ENCODE measurements around the gene TRIM25.

Gene TRIM25

DNA sequence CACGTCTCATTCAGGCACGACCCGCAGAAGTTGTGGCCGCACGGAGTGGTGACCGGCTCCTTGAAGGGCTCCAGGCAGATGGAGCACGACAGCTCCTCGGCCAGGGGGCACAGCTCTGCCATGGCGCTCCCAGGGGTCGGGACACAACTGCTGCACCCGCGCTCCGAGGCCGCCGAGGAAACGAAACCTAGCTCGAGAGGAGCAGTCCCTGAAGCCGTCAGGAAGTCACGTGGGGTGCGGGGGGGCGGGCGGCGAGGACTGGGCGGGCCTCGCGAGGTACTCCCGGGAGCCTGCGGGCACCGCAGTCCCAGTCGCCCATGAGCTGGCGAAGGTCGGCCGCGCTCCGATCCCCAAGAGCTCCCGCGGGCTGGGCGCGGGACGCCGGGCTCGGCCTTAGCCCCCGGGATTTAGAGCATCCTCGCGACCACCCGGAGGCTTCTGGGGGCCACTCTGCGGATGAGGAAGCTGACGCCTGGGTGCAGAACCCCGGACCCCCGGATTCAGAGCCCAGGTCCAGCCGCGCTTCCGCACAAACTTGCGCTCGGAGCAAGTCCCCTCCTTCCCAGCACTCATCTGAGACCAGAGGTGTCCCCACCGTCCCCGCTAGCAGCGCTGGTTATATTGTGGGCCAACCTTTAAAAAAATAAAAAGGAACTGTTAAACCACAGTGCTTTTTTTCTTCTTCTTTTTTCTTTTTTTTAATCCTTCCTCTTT, at the start of gene TRIM25:
TRIM25 (minus strand) TSS at position 183 of the 714 bp plus-strand sequence; CDS start at position 122, 61 bp downstream.
- TF ChIP-seq CTCF (IDR thresholded peaks at IDR 0.05) = no peak

DNA sequence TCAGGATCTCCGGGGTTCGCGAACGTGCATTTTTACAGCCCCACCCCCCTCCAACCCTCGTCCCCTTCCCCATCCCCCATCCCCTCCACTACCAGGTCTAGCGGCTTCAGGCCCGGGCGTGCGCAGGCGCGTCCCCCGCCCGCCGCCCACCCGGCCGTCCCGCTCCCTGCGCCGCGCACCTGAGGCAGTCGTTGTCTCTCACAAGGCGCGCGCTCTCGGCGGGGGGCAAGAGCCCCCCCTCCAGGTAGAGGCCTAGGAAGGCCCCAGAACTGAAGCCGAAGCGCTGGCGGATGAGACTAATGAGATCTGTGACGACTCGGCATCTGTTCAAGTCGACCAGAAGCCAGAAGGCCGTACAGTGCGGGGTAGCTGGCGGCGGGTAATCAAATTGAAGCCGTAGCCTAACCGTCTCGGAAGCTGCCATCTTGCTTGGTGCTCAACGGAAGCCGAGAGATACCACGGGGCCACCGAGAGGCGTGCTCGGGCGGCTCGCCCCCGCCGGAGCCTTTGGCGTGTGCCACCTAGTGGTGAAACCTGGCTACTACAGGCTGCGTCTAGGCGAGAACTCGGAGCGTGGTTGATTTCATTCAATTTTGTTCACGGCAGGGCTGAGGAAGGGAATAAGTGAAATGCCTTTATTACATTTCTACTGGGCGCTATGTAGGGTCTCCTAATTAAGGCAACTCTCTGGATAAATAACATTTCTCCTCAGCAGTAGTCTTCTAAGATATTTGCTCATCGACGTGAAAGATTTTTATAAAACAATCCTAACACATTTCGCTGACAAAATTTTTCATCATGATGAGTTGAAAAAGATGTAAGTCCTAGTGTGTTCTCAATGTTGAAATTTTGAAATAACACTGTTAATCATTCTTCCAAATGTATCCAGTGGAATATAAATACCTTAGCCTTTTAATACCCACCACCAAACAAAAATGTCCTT, 47.0 kb upstream of the TRIM25 start, which contains the start of gene COIL:
COIL (minus strand) TSS at position 455 of the 943 bp plus-strand sequence; CDS start at position 424, 31 bp downstream.
- peak; percentile 97 for TF ChIP-seq CTCF (IDR thresholded peaks at IDR 0.05)

DNA sequence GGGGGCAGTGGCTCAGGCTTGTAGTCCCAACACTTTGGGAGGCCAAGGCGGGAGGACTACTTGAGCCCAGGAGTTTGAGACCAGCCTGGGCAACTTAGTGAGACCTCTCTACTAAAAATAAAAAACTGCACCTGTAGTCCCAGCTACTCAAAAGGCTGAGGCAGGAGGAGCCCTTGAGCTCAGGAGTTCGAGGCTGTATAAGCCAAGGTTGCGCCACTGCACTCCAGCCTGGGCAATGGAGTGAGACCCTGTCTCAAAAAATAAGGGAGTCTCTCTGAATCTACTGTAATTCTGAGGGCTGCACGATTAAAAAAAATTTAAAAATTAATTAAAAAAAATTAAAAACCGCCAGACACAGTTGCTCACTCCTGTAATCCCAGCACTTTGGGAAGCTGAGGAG, 43.1 kb upstream of the TRIM25 start:
- TF ChIP-seq CTCF (IDR thresholded peaks at IDR 0.05) = no peak

DNA sequence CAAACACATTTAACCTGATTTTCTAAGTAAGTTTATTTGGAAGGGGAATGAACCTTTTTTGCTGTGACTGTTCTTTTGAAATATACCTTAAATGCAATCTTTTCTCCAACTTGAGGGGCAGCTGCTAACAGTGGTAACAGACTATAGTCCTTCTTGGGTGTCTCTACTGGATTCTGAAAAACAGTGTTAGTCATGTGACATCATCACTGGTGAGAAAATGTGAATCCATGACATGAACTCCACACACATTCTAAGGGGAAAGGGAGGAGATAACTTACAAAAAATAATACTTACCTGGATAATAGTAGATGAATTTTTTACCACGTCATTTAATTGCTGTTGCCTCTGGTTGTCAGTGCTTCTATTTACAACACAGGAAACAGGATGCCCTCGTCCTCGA, 35.7 kb upstream of the TRIM25 start:
- TF ChIP-seq CTCF (IDR thresholded peaks at IDR 0.05) = no peak

- TF ChIP-seq CTCF (IDR thresholded peaks at IDR 0.05) = no peak
These were observed 34.6 kb upstream of the TRIM25 start for GRCh38 chr17:56948491-56948890.

GRCh38 chr17:56947741-56948140, 33.9 kb upstream of the TRIM25 start:
- no peak for TF ChIP-seq CTCF (IDR thresholded peaks at IDR 0.05)

DNA sequence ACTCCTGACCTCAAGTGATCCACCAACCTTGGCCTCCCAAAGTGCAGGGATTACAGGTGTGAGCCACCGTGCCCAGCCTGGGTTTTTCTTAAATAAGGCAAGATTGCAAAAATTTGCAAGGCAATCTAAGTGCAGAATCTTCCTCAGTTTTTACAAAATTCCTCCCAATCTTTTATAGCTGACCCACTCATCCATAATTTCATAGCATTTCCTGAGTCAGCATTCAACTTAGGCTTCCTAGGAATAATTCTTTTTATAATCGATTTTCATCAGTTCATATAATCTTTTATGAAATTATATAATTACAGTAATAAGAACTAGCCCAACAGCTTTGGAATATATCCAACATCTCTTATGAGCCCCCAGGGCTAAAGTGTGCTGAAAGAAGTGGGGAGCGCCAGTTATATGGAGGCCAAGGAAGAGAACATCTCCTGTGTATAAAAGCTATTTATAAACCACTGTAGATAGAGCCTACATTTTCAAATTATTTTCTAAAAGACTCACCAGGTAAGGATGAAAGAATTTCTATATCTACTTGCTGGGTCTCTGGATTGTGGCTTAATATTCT, 32.2 kb upstream of the TRIM25 start:
- no peak for TF ChIP-seq CTCF (IDR thresholded peaks at IDR 0.05)

All from LNCAP (cell line).